Pancreas (tissue), 10 donors: ENCODE data around the gene EFCAB12. TPM values are rescaled to one million over a fixed set of nuclear protein-coding genes. Genes with fewer than 3 reads are reported as not detected.
A peak's percentile ranks its signal among the peaks of the same experiment; 100 is the strongest.

Experiments
- ATAC-seq, 4 donors: fragments of 200-7000 bp; cut with Tn5 transposase; one replicate each; pipeline versions ENCODE4 v1.8.0 to v1.9.1; 2020; ENCODE audit warnings: mild to moderate bottlenecking in 4 of 4, moderate library complexity in 4 of 4
- DNase-seq, 6 donors: peaks; one replicate each; pipeline ENCODE4 v3.0.0-alpha.2; 2020
- FAIRE-seq: peaks from 2 replicates; lab custom pipeline; 2012; peaks lifted over from hg19 to GRCh38; lab: Jason Lieb, UNC
- H3K27ac ChIP-seq, 4 donors: fragments of 200-600 bp; sonication (generic); 1 replicate in 3 of 4; 2 replicates in 1 of 4; pipeline versions ENCODE4 v1.5.0 to v1.8.0; 2020
- H3K27me3 ChIP-seq, 4 donors: fragments of 200-600 bp; one replicate each; pipeline ENCODE4 v1.8.0; 2021
- H3K36me3 ChIP-seq, 3 donors: fragments of 200-600 bp; sonication (generic) in 1 of 3; one replicate each; pipeline versions ENCODE4 v1.5.0 to v1.8.0; 2020 to 2021
- H3K4me1 ChIP-seq, 3 donors: fragments of 200-600 bp; one replicate each; pipeline ENCODE4 v1.8.0; 2021
- H3K4me3 ChIP-seq, 4 donors: fragments of 200-600 bp; sonication (generic) in 2 of 4; one replicate each; pipeline versions ENCODE4 v1.5.0 to v1.8.0; 2020 to 2021
- H3K9me3 ChIP-seq, 4 donors: fragments of 200-600 bp; one replicate each; pipeline ENCODE4 v1.8.0; 2021
- WGBS, 2 donors: extraction: QIAGEN DNeasy Blood & Tissue Kit; methylation state at CpG; one replicate each; pipeline ENCODE4 v1.1.7; 2013; 5-methylcytosine and 5-hydroxymethylcytosine counted together
- intact Hi-C, 3 donors: fragments of 100-400 bp; cut with DNase I; formaldehyde crosslinking; loops; one replicate each; pipeline versions ENCODE4 v1.11.1 to v1.14.2; 2022
- polyA plus RNA-seq, 2 donors: library from polyadenylated mRNA; stranded (reverse); fragments of 200-250 nt; gene quantifications; one replicate each; pipeline ENCODE4 v1.2.3, GENCODE V29; 2013
- total RNA-seq, 6 donors: library from RNA; stranded (reverse); fragmentation: NEBNext Ultra II Directional in 4 of 6; extraction: Animal tissue kit (Norgen Biotek cat#: 25700) in 4 of 6; gene quantifications; one replicate each; pipeline versions ENCODE4 v1.2.1 to v1.2.4, GENCODE V29; 2021 to 2023
- TF ChIP-seq, protein P1 (sequence below), 4 donors: fragments of 200-600 bp; sonication (generic) in 3 of 4; IDR thresholded peaks; one replicate each; pipeline versions ENCODE4 v1.5.0 to v1.8.0; 2021; ENCODE audit warnings: antibody characterized with exemption in 4 of 4
- donor health status: healthy with polysubstance abuse.
- donor health status: DM: no; HTN: no; CAD: no; lungs with moderate emphysema.
- donor health status: DM: no; HTN: no; CAD: no.
- donor health status: control.
- donor health status: control.
- donor health status: Bipolar disorder and iron deficiency.
- donor health status: DM: yes; HTN: yes; CAD: no.
- donor health status: DM: no; HTN: no; CAD: no.
- donor health status: DM: no; HTN: no; CAD: no.
- donor health status: DM: yes; HTN: yes; CAD: no.

EFCAB12 gene
- total and polyA plus RNA-seq, 8 donors, result 0.43 to 2.0 (median 0.89) TPM

DNA sequence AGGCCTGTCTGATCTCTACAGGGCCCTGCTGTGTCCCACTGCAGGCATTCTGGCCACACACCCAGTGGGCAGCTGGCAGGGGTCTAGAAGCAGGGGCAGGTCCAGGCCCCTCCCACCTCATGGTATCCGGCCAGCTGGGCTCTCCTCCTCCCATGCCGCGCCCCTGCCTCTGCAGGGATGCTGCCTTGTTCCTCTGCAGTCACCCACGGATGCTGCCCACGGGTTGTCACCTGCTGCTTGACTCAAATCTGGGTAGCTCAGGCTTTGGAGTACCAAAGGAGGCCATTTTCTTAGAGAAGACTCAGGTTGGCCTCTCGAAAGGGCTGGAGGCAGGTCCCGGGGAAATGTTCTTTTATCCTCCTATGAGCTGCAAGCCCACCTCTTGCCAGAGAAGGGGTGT, 25.0 kb downstream of the EFCAB12 start:
- 78 to 80% methylated on average over 7 of the region's 7 CpGs for WGBS, 2 donors
- intact Hi-C loops, result no loop called here
- Histone ChIP-seq H3K36me3 (no peaks in the 10 kb centered on the region), H3K27ac (no peak overlapping the region), H3K27me3 (no peaks in the 10 kb centered on the region), H3K4me1 (peaks cover 0 to under 1% (median 0%) of the 10 kb centered on the region in 3 donors), H3K9me3 (no peaks in the 10 kb centered on the region), H3K4me3 (no peak overlapping the region)
- DNase-seq (no peak), FAIRE-seq (no peak), ATAC-seq (no peak)
- TF ChIP-seq, protein P1, sequence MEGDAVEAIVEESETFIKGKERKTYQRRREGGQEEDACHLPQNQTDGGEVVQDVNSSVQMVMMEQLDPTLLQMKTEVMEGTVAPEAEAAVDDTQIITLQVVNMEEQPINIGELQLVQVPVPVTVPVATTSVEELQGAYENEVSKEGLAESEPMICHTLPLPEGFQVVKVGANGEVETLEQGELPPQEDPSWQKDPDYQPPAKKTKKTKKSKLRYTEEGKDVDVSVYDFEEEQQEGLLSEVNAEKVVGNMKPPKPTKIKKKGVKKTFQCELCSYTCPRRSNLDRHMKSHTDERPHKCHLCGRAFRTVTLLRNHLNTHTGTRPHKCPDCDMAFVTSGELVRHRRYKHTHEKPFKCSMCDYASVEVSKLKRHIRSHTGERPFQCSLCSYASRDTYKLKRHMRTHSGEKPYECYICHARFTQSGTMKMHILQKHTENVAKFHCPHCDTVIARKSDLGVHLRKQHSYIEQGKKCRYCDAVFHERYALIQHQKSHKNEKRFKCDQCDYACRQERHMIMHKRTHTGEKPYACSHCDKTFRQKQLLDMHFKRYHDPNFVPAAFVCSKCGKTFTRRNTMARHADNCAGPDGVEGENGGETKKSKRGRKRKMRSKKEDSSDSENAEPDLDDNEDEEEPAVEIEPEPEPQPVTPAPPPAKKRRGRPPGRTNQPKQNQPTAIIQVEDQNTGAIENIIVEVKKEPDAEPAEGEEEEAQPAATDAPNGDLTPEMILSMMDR (IDR thresholded peaks at IDR 0.05), result no peak

DNA sequence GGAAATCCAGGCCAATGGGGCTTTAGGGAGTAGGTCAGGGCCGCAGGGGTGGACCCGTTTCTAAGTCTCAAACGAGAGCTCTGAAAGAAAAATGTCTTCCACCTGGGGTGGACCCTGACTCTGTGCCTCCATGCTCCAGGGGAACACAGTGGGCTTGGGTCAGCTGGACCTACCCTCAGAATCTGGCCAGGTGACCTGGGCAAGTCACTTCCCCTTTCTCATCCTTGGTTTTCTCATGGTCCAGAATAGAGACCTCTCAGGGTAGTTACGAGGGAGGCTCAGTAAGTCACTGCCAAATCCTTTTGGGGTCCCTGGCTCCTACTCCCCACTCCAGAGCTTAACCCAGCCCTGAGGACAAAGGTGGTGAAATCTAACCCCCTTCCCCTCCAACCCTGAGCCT, 25.8 kb downstream of the EFCAB12 start:
- no peak overlapping the region for H3K4me3 ChIP-seq
- intact Hi-C loops, result no loop called here
- H3K27ac ChIP-seq, result no peak overlapping the region
- no peaks in the 10 kb centered on the region for H3K36me3 ChIP-seq
- DNase-seq (no peak), FAIRE-seq (no peak), ATAC-seq (no peak)
- TF ChIP-seq, protein P1 (IDR thresholded peaks at IDR 0.05), result no peak
- no peaks in the 10 kb centered on the region for H3K27me3 ChIP-seq
- WGBS, 2 donors, result 83 to 93% methylated on average over 4 of the region's 4 CpGs
- H3K4me1 ChIP-seq, result peaks cover 5 to 7% (median 6%) of the 10 kb centered on the region in 3 donors
- no peaks in the 10 kb centered on the region for H3K9me3 ChIP-seq

DNA sequence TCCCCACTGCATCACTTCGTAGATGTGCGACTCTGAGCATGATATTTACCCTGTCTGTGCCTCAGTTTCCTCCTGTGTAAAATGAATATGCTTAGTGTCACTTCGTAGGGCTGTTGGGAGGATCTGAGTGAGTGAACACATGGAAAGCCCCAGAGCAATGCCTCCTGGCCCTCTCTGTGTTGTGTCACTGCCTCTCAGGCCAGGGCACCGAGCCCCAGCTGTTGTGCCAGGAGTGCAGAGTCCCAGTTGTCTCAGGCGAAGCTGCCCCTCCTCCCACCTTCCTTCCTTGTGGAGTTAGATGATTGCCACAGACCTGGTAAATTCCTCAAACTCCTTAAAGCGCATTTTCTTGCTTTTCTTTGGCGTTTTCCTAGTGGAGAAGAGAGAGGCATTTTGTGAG, 26.2 kb downstream of the EFCAB12 start:
- 65 to 74% methylated on average over 7 of the region's 7 CpGs for WGBS, 2 donors
- no peak for FAIRE-seq
- Histone ChIP-seq H3K4me3 (no peak overlapping the region), H3K9me3 (no peaks in the 10 kb centered on the region), H3K27me3 (no peaks in the 10 kb centered on the region), H3K27ac (no peak overlapping the region), H3K36me3 (no peaks in the 10 kb centered on the region), H3K4me1 (peaks cover 5 to 9% (median 6%) of the 10 kb centered on the region in 3 donors)
- ATAC-seq, result no peak
- TF ChIP-seq, protein P1 (IDR thresholded peaks at IDR 0.05), result no peak
- DNase-seq, result no peak
- intact Hi-C loops, result no loop called here

DNA sequence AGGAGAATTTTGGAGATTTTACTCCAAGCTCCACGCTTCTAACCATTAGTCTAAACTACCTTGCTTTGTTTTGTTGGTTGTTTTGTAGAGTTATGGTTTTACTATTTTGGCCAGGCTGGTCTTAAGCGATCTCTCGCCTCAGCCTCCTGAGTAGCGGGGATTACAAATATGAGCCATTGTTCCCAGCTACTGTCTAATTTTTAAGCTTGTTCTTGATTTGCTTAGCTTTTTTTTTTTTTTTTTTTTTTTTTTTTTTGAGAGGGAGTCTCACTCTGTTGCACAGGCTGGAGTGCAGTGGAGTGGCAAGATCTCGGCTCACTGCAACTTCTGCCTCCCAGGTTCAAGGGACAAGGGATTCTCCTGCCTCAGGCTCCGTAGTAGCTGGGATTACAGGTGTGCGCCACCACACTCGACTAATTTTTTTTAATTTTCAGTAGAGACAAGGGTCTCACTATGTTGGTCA, 28.5 kb downstream of the EFCAB12 start:
- TF ChIP-seq, protein P1 (IDR thresholded peaks at IDR 0.05), result no peak
- Histone ChIP-seq H3K4me3 (peak overlapping the region in 3 of 4 donors; percentile 66 to 90 (median 67)), H3K9me3 (no peaks in the 10 kb centered on the region), H3K4me1 (peaks cover 5 to 9% (median 6%) of the 10 kb centered on the region in 3 donors), H3K27me3 (no peaks in the 10 kb centered on the region), H3K36me3 (no peaks in the 10 kb centered on the region), H3K27ac (peak overlapping the region; percentile 55 to 94 (median 90))
- FAIRE-seq (no peak), DNase-seq (peak in 1 of 6 donors; percentile 28), ATAC-seq (peak in 3 of 4 donors; percentile 4 to 33 (median 25))
- 46 to 48% methylated on average over 8 of the region's 8 CpGs for WGBS, 2 donors
- intact Hi-C loops, result no loop called here

DNA sequence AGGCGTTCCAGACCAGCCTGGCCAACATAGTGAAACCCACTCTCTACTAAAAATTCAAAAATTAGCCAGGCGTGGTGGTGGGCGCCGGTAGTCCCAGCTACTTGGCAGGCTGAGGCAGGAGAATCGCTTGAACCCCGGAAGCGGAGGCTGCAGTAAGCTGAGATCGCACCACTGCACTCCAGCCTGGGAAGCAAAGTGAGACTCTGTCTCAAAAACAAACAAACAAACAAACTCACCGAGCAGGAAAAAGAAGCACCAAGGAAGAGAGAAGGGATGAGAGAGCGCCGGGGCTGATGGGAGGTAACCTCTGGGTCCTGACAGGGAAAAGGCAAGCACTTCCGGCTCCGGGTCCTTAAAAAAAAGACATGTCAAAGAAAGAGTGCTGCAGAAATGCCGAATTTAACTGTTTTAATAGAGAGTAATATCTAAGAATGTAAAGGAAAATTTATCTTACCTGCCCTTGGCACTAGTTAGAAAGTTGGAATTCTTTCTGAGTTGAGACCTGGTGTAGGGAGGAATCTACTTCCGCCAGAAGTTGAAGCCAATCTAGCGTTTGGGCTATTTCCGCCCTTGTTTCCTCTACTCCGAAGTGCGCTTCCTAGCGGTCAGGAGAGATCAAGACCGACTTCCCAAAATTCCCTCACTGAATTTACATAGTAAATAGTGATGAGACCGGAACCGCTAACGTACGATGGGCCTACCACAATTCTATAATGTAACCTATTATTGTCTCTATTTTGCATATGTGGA, 29.1 kb downstream of the EFCAB12 start:
- 0 to 1% methylated on average over 25 of the region's 25 CpGs for WGBS, 2 donors
- Histone ChIP-seq H3K4me1 (peaks cover 5 to 9% (median 6%) of the 10 kb centered on the region in 3 donors), H3K4me3 (peak overlapping the region; percentile 66 to 90 (median 75)), H3K9me3 (no peaks in the 10 kb centered on the region), H3K27ac (peak overlapping the region; percentile 55 to 94 (median 90)), H3K27me3 (no peaks in the 10 kb centered on the region), H3K36me3 (no peaks in the 10 kb centered on the region)
- TF ChIP-seq, protein P1 (IDR thresholded peaks at IDR 0.05), result peak; percentile 44 to 83 (median 68)
- peak; percentile 92 to 96 (median 96) for ATAC-seq
- intact Hi-C loops, result no loop called here
- peak; percentile 86 for FAIRE-seq
- DNase-seq, result peak; percentile 58 to 87 (median 84)
